IPS DF 4.7 (cell line): ENCODE results near the gene FPR1.

Experiments
- DNase-seq: peaks from one replicate; pipeline ENCODE4 v3.0.0-alpha.2; 2013; ENCODE audit warnings: low spot score; ENCODE audit errors: extremely low read depth

FPR1 gene

DNA sequence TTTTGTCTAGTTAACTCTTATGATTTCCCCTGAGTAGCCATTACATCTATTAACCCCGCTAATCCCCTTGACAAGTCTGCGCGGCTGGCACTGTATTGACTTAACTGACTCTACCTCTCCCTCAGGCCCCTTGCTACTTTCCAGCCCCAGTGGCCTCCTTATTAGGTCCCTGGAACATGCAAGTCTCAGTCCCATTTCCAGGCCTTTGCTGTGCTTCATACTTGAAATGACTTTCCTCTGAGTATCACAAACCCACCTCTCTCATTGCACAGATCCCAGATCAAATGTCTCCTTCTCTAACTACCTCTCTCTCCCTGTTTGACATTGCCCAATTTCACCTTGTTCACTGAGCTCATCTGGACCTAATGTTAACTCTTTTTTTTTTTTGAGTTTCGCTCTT, 45.4 kb downstream of the FPR1 start:
- no peak for DNase-seq

DNA sequence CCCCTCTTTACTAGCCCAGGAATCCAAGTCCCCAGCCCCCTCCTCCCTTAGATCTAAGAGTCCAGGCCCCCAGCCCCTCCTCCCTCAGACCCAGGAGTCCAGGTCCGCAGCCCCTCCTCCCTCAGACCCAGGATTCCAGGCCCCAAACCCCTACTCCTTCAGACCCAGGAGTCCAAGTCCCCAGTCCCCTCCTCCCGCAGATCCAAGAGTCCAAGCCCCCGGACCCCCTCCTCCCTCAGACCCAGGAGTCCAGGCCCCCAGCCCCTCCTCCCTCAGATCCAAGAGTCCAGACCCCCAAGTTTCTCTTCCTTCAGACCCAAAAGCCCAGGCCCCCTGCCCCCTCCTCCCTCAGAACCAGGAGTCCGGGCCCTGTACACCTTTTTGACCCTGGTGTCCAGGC, 47.1 kb downstream of the FPR1 start:
- DNase-seq: no peak

DNA sequence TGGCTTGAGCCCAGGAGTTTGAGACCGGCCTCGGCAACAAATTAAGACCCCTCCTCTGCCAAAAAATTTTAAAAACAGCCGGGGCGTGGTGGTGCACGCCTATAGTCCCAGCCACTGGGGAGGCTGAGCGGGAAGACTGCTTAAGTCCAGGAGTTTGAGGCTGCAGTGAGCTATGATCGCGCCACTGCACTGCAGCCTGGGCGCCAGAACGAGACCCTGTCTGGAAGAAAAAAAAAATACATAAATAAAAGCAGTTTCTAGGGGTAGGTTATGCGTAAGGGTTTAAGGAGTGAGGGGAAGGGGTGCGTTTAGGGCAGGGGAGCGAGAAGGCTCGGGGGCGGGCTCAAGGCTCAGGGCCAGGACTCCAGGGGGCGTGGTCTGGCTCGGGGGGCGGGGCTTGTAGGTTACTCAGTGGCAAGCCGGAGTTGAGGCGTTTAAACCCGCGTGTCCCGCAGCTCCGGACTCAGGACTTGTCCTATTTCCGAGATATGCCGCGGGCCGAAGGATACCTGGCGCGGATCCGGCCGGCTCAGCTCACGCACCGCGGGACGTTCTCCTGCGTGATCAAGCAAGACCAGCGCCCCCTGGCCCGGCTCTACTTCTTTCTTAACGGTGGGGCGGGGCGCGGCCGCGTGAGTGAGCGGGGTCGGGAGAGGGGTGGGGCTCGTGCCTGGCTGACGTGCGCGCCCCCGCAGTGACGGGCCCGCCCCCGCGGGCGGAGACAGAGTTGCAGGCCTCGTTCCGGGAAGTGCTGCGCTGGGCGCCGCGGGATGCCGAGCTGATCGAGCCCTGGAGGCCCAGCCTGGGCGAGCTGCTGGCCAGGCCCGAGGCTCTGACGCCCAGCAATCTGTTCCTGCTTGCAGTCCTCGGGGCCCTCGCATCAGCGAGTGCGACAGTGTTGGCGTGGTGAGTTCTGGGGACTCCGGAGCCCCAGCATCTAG, 47.8 kb downstream of the FPR1 start:
- no peak for DNase-seq

DNA sequence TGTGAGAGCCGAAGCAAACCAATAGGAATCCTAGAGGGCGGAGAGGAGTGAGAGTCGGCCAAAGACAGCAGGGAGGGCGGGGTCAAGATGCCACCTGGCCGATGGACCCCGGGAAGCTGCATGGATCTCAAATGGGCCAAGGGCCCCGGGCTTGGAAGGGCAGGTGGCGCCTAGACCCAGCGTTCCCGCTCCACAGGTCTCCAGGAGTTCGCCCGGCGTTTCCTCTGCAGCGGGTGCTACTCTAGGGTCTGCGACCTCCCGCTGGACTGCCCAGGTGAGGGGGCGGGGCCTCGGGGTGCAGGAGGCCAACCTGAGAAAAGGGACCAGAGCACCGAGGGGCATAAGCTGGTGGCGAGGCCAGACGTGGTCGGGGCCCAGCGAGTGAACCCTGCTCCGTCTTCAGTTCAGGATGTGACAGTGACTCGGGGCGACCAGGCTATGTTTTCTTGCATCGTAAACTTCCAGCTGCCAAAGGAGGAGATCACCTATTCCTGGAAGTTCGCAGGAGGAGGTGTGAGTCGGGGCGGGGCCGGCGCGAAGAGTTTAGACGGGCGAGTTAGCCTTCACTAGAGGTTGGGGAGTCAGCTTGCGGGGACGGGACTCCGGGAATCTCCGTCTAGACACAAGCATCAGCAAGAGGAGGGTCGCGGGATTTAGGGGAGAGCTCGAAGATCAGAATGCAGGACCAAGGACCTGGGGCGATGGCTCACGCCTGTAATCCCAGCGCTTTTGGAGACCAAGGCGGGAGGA, 48.7 kb downstream of the FPR1 start:
- DNase-seq: no peak

DNA sequence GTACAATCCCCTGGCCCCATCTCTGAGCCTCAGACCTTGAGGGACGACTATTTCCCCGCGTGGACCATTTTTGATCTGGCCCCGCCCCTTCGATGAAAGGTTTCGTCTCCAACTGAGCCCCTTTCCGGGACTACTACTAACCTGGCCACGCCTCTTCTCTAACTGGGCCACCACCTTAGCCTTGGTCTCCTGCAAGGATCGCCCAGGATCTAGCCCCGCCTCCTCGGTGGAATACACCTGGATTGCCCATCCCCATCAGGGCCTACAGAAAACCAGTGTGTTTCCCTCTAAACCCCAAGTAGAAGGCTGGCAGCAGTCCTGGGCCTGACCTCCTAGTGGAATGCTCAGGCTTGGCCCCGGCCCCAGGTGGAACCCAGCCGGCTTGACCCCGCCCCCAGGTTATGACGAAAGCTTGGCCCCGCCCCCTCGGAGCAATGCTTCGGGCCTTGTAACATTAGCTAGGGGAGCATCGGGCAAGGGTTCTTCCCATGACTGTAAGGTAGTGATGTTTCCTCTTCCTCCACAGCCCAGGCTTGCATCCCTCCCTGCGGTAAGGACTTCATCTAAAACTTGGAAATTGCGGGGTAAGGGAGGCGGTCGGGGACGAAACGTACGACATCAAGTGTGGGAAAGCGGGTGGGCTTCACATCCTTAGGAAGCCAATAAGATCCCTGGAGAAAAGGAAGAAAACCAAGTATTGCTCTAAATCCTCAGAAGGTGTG, 49.4 kb downstream of the FPR1 start:
- DNase-seq: no peak

DNA sequence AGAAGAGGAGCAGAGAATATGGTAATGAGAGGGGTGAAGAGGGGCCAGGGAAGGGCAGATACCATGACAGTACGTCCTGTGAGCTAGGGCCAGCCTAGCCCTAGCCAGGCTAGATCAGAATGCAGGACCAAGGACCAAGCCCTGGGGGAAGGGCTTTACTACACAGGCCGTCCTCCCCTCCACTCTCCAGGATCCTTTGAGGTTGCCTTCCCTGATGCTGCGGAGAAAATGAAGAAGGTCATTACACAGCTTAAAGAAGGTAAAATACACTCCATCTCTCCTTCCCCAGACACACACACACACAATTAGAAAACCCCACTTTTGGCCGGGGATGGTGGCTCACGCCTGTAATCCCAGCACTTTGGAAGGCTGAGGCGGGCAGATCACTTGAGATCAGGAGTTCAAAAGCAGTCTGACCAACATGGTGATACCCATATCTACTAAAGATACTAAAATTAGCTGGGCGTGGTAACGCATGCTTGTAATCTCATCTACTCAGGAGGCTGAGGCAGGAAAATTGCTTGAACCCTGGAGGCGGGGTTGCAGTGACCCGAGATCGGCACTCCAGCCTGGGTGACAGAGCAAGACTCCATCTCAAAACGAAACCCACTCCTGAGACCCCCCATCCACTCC, 50.1 kb downstream of the FPR1 start:
- no peak for DNase-seq

DNA sequence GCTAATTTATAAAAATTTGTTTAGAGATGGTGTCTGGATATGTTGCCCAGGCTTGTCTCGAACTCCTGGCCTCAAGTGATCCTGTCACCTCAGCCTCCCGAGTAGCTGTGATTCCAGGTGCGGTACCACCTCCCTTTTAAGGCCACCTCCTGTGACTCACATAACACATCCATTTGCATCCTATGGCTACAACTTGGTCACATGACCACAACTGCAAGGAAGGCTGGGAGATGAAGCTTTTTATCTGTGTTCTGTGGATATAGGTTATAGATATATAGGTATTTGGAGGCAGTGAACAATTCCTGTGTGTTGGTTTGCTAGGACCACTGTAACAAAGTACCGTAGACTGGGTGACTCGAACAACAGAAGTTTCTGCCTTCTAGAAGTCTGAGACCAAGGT, 52.5 kb downstream of the FPR1 start:
- DNase-seq: no peak

DNA sequence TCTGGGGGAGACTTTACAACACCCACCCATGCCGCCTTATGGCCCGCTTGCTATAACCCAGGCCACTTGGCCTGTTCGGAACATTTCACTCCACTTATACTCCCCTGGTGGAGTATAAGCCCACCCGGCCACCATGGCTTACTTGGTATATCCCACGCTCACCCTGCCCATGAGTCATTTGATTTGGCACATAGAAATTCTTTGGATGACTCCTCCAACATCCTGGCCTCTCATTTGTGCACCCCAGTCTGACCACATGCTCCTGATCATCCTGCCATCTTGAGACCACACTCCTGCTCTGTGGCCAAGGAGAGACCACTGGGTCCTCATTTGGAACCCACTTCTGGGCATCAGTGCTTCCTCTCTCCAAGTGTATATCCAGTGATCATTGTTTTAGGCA, 53.4 kb downstream of the FPR1 start:
- DNase-seq: no peak

DNA sequence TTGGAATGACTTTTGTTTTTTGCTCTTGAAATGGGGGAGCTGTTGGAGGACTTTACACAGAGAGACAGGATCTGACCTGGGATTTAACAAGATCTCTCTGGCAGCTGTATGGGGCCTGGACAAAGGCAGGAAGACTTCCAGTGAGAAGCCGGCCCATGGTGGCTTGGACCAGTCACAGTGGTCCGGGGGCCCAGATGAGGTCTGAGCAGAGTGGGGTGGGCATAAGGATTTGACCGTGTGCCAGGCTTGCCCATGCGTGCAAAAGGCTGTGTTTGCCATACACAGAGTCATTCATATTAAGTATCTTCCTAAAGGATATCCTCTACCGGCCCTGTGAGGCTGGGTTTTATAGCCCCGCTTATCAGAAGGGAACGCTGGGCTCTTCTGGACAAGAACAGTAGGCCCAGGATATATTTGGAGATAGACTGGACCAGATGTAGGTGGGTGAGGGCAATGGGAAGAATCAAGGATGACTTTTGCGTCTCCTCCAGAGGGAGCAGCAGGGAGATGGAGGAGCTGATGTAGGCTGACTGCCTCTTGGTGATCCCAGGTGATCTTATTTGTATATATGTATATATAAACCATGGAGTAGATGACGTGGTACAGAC, 54.4 kb downstream of the FPR1 start:
- no peak for DNase-seq

DNA sequence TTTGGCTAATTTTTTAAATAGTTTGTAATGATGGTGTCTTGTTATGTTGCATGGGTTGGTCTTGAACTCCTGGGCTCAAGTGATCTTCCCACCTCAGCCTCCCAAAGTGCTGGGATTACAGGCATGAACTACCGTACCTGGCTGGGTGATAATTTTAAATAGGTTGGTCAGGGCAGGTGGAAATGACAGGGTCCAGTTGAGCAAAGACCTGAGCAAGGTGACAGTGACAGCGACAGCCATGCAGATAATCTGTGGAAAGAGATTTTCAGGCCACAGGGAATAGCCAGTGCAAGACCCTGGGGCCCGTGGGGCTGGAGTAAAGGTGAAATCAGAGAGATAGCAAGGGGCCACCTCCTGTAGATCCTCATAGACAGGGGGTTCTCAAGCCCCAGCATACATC, 55.1 kb downstream of the FPR1 start:
- no peak for DNase-seq
